Measurements from ENCODE around the gene PLB1.

GRCh38 chr2:28471701-28472236 lies 24.1 kb upstream of the PLB1 start:
- no peak for TF ChIP-seq CTCF (IDR thresholded peaks at IDR 0.05; ENCODE audit: low read depth, low read length)
- TF ChIP-seq POLR2A (IDR thresholded peaks at IDR 0.05; ENCODE audit: extremely low read depth, insufficient read length) = no peak
- no peak for TF ChIP-seq MYC (IDR thresholded peaks at IDR 0.05; ENCODE audit: low read depth, low read length)
